D721Med (cell line): ENCODE data around the gene LMBRD2.

ENCODE experiments used
- DNase-seq: peaks from one replicate; pipeline ENCODE4 v3.0.0; 2011; ENCODE audit warnings: low spot score; ENCODE audit not compliant: insufficient read length
- FAIRE-seq: peaks from 2 replicates; lab custom pipeline; 2011; peaks lifted over from hg19 to GRCh38; lab: Jason Lieb, UNC
- CTCF ChIP-seq: IDR thresholded peaks from 2 replicates; pipeline ENCODE4 v1.5.1; 2012; ENCODE audit warnings: mild to moderate bottlenecking, control low read depth; ENCODE audit not compliant: insufficient read depth; ENCODE audit errors: missing control alignments

LMBRD2 gene

GRCh38 chr5:36161361-36161760 lies 9.7 kb upstream of the LMBRD2 start:
- FAIRE-seq (no peak), DNase-seq (no peak)
- TF ChIP-seq CTCF = no peak

- TF ChIP-seq CTCF = no peak
- FAIRE-seq (no peak), DNase-seq (no peak)
Observed at GRCh38 chr5:36160617-36161016, 8.9 kb upstream of the LMBRD2 start.

GRCh38 chr5:36158144-36158543 lies 6.5 kb upstream of the LMBRD2 start:
- TF ChIP-seq CTCF = no peak
- no peak for DNase-seq
- no peak for FAIRE-seq

- no peak for TF ChIP-seq CTCF
- FAIRE-seq (no peak), DNase-seq (no peak)
Observed at GRCh38 chr5:36156619-36157018, 4.9 kb upstream of the LMBRD2 start.

GRCh38 chr5:36156121-36156601 lies 4.5 kb upstream of the LMBRD2 start:
- peak; percentile 20 for DNase-seq

GRCh38 chr5:36155291-36155690 lies 3.6 kb upstream of the LMBRD2 start:
- FAIRE-seq (no peak), DNase-seq (no peak)
- no peak for TF ChIP-seq CTCF

More at GRCh38 chr5:36156121-36156601, 4.5 kb upstream of the LMBRD2 start:
- no peak for TF ChIP-seq CTCF
- peak; percentile 32 for FAIRE-seq

GRCh38 chr5:36153726-36154125 lies 2.0 kb upstream of the LMBRD2 start:
- FAIRE-seq (no peak), DNase-seq (no peak)
- TF ChIP-seq CTCF = no peak
